ENCODE data around the gene NME3. TPM values are rescaled to one million over a fixed set of nuclear protein-coding genes. Genes with fewer than 3 reads are reported as not detected.

Gene NME3
- total and polyA plus RNA-seq, 2 of the 13 experiments (the other 11 are each of a cell fraction or from before 2014, with no cell fraction given), result 10.4 to 15.9 TPM

DNA sequence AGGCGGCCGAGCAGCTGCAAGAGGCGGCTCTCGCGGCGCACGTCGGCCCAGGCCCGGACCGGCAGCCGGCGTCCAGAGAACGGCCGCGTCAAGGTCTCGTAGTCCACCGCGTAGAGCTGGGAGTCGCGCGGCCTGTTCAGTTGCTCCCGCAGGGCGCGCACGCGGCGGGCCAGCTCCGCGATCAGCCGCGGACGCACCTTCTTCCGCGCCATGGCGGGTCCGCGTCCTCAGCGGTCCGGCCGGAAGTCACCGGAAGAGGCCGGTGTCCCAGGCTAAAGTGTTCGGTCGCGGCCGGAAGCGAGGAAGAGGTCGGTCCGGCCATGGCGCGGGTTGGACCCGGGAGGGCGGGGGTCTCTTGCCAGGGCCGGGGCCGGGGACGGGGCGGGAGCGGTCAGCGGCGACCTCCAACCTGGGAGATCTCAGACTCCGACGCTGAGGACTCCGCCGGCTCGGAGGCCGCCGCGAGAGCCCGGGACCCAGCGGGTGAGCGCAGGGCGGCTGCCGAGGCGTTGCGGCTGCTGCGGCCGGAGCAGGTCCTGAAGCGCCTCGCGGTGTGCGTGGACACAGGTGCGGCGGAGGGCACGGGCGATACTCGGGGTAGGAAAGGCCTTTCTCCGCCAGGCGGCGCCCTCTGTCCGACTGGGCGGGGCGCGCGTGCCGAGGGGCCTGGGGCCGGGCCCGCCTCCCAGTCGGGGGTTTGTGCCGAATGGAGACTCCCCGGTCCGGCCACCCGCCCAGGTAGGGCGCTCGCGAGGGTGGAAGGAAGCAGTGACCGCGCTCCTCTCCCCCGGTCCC lies 1.8 kb upstream of the NME3 start, which contains the start of gene MRPS34 (continued):
- TF ChIP-seq, protein P1, sequence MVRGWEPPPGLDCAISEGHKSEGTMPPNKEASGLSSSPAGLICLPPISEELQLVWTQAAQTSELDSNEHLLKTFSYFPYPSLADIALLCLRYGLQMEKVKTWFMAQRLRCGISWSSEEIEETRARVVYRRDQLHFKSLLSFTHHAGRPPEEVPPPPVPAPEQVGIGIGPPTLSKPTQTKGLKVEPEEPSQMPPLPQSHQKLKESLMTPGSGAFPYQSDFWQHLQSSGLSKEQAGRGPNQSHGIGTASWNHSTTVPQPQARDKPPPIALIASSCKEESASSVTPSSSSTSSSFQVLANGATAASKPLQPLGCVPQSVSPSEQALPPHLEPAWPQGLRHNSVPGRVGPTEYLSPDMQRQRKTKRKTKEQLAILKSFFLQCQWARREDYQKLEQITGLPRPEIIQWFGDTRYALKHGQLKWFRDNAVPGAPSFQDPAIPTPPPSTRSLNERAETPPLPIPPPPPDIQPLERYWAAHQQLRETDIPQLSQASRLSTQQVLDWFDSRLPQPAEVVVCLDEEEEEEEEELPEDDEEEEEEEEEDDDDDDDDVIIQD (CRISPR knock-in tag; IDR thresholded peaks at IDR 0.05; ENCODE audit: low read depth), result peak; percentile 31; the same call in 1 of the 2 replicates
- TF ChIP-seq, protein P2, sequence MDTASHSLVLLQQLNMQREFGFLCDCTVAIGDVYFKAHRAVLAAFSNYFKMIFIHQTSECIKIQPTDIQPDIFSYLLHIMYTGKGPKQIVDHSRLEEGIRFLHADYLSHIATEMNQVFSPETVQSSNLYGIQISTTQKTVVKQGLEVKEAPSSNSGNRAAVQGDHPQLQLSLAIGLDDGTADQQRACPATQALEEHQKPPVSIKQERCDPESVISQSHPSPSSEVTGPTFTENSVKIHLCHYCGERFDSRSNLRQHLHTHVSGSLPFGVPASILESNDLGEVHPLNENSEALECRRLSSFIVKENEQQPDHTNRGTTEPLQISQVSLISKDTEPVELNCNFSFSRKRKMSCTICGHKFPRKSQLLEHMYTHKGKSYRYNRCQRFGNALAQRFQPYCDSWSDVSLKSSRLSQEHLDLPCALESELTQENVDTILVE (CRISPR knock-in tag; IDR thresholded peaks at IDR 0.05), result no peak
- TF ChIP-seq SSRP1 (CRISPR knock-in tag; IDR thresholded peaks at IDR 0.05) (no peak), FOXK1 (CRISPR knock-in tag; IDR thresholded peaks at IDR 0.05; ENCODE audit: borderline replicate concordance, low read depth) (peak; percentile 84; the same call in 1 of the 2 replicates), ZNF256 (CRISPR knock-in tag; conservative IDR thresholded peaks at IDR 0.05) (peak; percentile 58), KLF16 (CRISPR knock-in tag; IDR thresholded peaks at IDR 0.05) (peak; percentile 42 to 85; a peak in 2 of 4 replicates), HMG20A (CRISPR knock-in tag; IDR thresholded peaks at IDR 0.05; ENCODE audit: borderline replicate concordance) (0 out of 2 replicates have a peak, but pooled peaks have one; percentile 22), NFYB (CRISPR knock-in tag; IDR thresholded peaks at IDR 0.05) (peak; percentile 45), ZNF570 (CRISPR knock-in tag; IDR thresholded peaks at IDR 0.05; ENCODE audit: borderline replicate concordance) (no peak), ZNF747 (CRISPR knock-in tag; IDR thresholded peaks at IDR 0.05; ENCODE audit: borderline replicate concordance) (peak; percentile 63), PRPF4 (IDR thresholded peaks at IDR 0.05; ENCODE audit: low read depth, low read length, poor library complexity, severe bottlenecking) (no peak), ZFP90 (CRISPR knock-in tag; IDR thresholded peaks at IDR 0.05; ENCODE audit: borderline replicate concordance) (peak; percentile 86), DNMT3B (CRISPR knock-in tag; conservative IDR thresholded peaks at IDR 0.05) (no peak), HHEX (CRISPR knock-in tag; IDR thresholded peaks at IDR 0.05) (no peak), ZNF101 (CRISPR knock-in tag; IDR thresholded peaks at IDR 0.05; ENCODE audit: borderline replicate concordance, low read depth) (no peak), ZNF543 (CRISPR knock-in tag; IDR thresholded peaks at IDR 0.05) (no peak; the same call in 1 of the 2 replicates), ZNF343 (CRISPR knock-in tag; IDR thresholded peaks at IDR 0.05) (0 out of 2 replicates have a peak, but pooled peaks have one; percentile 58), SP5 (CRISPR knock-in tag; IDR thresholded peaks at IDR 0.05; ENCODE audit: borderline replicate concordance, low read depth) (peak; percentile 80; the same call in 1 of the 2 replicates), SIX4 (CRISPR knock-in tag; IDR thresholded peaks at IDR 0.05) (no peak), XRCC5 (optimal IDR thresholded peaks at IDR 0.05; ENCODE audit: low read length) (peak; percentile 69)
- TF ChIP-seq, protein P3, sequence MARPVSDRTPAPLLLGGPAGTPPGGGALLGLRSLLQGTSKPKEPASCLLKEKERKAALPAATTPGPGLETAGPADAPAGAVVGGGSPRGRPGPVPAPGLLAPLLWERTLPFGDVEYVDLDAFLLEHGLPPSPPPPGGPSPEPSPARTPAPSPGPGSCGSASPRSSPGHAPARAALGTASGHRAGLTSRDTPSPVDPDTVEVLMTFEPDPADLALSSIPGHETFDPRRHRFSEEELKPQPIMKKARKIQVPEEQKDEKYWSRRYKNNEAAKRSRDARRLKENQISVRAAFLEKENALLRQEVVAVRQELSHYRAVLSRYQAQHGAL (CRISPR knock-in tag; IDR thresholded peaks at IDR 0.05; ENCODE audit: not compliant biosample characterization), result no peak
- TF ChIP-seq, protein P4, sequence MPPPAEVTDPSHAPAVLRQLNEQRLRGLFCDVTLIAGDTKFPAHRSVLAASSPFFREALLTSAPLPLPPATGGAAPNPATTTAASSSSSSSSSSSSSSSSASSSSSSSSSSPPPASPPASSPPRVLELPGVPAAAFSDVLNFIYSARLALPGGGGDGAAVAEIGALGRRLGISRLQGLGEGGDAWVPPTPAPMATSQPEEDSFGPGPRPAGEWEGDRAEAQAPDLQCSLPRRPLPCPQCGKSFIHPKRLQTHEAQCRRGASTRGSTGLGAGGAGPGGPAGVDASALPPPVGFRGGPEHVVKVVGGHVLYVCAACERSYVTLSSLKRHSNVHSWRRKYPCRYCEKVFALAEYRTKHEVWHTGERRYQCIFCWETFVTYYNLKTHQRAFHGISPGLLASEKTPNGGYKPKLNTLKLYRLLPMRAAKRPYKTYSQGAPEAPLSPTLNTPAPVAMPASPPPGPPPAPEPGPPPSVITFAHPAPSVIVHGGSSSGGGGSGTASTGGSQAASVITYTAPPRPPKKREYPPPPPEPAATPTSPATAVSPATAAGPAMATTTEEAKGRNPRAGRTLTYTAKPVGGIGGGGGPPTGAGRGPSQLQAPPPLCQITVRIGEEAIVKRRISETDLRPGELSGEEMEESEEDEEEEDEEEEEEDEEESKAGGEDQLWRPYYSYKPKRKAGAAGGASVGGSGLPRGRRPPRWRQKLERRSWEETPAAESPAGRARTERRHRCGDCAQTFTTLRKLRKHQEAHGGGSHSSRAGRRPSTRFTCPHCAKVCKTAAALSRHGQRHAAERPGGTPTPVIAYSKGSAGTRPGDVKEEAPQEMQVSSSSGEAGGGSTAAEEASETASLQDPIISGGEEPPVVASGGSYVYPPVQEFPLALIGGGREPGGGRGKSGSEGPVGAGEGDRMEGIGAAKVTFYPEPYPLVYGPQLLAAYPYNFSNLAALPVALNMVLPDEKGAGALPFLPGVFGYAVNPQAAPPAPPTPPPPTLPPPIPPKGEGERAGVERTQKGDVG (CRISPR knock-in tag; IDR thresholded peaks at IDR 0.05; ENCODE audit: borderline replicate concordance), result 0 out of 2 replicates have a peak, but pooled peaks have one; percentile 9
- TF ChIP-seq, protein P5, sequence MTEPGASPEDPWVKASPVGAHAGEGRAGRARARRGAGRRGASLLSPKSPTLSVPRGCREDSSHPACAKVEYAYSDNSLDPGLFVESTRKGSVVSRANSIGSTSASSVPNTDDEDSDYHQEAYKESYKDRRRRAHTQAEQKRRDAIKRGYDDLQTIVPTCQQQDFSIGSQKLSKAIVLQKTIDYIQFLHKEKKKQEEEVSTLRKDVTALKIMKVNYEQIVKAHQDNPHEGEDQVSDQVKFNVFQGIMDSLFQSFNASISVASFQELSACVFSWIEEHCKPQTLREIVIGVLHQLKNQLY (CRISPR knock-in tag; IDR thresholded peaks at IDR 0.05), result peak; percentile 40; the same call in 1 of the 2 replicates

All from HepG2 (cell line).